Inferior parietal cortex (tissue), 1 donor: Measurements from ENCODE around the gene CDH23.

Experiments used
- DNase-seq: peaks from one replicate; pipeline ENCODE4 v3.0.0-alpha.2; 2016; ENCODE audit errors: extremely low spot score

The CDH23 gene

DNA sequence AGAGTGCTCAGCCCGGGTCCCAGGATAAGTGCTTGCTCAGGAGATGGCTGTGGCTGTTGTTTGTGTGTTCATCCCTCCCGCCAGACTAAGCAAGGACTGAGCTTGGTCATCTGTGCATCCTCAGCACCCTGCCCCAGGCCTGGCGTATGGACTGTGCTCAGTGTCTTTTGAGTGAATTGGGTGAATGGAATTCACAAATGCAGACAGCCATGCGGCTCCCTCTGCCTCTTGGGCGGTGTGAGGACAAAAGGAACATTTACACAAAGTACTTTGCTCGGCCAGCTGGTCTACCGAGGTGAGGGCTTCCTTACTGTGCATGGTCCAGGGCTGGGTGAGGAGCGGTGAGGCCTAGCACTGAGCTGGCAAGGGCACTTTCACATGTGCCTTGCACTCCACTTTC, 120.2 kb downstream of the CDH23 start:
- no peak for DNase-seq

DNA sequence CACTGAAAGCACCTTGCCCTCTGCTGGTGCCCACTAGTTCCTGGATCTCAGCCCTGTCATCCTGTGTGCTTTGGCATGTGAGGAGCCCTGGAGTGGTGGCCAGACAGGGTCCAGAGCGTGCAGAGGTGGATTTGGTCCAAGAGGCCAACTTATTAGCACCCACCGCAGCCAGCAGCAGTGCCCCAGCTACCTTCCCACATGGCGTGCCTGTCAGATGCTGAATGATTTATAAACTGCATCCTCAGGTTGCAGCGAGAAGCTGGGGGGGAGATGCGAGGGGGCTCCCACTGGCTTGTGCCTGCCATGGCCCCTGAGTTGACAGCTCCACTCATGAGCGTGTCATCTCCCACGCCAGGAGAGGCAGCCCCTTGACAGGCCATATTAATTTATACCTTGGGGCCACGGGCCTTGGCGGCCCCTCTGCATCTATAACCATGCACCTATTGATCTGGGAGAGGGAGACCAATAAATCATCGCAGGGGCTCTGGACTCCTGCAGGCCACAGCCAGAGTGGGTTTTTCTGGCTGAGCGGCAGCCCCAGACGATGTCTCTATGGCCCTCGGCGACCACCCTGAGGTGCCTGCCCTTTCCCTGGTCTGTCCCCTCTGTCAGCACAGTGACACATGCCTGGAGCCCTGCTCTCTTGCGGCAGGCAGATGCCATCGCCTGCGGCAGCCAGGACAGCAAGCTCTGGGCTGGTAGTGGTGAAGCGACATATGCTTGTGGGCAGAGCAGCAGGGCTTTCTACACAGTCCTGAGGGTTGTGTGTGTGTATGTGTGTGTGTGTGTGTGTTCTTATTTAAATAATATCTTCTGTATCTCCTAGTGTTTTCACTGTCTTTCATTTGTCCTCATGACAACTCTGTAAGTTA, 120.8 kb downstream of the CDH23 start:
- DNase-seq: no peak

DNA sequence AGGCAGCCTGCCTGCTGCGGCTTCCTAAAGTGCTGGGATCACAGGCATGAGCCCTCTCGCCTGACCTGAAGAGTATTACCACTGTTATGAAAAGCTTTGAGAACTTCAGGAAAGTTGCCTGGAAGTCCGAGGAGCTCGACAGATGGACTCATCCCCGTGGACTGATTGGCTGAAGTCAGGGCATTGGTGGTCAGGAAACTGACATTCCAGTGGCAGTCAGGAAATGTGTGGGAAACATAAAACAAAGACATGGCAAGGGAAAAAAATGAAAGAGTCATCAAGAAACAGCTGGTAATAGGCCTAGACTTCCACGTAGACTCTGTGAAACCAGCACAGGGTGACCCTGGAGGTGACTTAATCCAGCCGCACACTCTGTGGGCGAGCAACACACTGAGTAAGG, 123.3 kb downstream of the CDH23 start:
- DNase-seq: no peak

DNA sequence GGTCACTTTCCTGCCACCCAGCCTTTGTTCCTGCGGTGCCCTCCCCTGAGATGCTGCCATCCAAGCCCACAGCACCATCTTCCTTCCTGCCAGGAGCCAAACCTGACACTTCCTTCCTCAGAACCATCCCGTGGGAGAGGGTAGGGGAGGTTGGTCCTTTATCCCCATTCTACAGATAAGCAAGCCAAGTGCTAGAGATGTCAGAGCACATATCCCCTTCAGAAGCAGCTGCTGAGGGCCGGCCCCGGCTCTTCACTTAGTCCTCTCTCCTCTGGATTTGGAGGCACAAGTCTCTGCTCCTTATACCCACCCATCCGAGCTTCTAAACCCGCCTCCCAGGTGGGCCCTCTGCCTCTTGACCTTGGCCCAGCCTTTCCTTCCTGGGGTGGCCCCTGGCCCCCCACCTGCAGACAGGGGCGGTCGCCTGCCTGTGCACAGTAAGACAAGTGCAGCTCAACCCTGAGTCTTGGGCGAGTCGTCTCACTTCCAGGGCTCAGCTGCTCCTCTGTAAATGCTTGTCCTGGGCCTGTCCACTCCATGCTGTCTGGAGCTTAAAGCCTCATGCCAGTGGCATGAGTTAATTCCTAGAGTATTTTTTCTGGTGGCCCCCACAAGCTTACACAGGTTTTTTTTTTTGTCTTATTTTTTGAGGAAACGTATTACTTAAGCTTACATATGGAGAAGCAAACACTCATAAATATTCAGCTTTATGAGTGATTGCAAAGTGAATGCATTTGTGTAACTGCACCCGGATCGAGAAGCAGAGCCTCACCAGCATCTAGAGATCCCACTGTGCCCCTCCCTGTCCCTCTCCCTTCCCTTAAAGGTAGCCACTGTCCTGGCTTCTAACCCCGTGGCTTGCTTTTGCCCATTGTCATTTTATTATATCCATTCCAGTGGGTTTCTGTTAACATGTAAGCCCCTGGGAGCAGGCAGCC, 125.1 kb downstream of the CDH23 start:
- no peak for DNase-seq

DNA sequence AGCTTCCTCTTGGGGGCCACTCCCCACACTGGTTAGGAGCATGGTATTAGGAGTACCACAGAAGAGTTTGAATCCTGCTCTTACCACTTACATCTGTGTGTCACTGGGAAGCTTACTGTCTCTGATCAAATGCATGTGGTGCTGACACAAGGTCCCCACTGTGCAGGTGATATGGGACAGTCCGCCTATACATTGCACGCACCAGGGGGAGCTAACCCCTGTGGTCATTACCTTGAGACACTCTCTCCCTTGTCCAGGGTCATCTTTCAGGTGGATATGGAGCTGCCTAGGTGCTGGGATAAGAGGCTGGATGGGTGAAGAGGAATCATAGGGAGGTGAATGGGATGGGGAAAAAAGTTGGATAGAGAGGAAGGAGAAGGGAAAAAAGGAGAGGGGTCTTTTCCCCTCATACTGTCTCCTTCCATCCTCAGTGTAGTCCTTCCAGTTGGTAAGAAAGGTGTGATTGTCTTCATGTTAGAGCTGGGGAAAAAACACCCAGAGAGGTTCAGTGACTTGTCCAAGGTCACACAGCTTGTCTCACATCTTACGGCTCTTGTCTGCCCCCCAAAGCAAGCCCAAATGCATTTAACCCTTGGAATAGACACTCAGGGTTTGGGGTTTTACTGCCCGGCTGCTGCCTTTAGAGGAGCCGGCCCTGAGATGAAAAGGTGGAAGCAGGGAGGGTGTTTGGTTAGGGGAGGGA, 125.9 kb downstream of the CDH23 start:
- no peak for DNase-seq

DNA sequence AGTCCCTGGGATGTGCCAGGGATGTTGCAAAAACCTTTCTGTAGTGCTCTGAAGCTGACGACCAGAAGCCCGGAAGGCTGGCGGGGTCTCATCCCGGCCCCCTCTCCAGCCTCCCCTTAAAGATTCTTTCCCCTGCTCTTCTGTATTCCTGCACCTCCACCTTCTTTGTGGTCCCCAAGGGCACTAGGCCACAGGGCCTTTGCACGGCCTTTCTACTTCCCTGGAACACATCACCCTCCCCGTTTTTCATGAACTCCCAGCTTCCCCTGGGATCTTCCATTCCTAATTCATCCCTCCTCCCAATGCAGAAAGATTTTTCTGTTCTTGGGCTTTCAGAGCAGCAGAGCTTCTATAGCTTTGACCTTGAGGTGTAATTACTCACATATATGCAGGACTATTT, 127.0 kb downstream of the CDH23 start:
- DNase-seq: no peak

DNA sequence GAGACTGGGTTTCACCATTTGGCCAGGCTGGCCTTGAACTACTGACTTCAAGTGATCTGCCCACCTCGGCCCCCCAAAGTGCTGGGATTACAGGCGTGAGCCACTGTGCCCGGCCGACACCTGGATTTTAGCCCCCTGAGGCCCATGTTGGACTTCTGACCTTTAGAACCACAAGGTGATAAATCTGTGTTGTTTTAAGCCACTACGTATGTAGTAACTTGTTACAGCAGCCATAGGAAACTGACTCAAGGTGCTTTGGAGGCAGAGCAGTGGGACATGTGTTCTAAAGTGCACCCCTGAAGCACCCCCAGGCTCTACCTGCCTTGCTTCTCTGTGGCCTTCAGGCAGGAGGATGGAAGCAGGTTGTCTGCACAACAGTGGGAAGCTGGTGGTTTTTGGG, 128.4 kb downstream of the CDH23 start:
- DNase-seq: no peak

DNA sequence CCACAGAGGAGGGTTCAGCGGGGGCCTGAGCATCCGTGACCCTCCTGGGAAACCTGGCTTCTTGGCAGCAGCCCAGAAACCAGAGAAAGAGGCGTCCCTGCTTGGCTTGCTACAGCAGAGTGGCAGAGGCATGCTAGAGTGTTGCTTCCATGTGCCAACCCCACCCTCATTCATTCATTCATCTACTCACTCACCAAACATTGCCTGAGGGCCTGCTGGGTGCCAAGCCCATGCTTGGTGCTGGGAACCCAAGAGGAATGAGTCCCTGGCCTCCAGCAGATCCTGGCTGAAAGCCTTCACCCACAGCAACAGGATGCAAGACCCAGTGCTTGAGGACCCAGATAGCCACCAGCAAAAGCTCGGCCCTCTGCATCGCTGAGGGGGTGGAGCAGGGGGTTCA, 129.0 kb downstream of the CDH23 start:
- DNase-seq: no peak

DNA sequence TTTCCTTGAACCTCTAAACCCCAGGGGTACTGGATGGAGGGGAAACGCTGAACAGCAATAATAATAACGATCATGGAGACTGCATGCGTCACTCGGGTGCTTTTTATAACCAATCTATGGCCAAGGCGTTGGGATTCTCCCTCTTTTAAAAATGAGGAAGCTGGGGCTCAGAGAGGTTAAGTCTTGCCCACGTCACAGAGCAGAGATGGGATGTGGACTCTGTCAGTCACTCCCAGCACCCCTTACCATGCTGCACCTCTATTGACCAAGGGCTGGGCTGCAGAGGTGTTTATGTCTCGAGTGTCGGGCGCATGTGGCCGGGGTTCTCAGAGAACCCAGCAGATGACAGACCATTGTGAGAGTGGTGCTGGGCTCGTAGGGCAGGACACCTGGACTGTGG, 129.9 kb downstream of the CDH23 start:
- no peak for DNase-seq

DNA sequence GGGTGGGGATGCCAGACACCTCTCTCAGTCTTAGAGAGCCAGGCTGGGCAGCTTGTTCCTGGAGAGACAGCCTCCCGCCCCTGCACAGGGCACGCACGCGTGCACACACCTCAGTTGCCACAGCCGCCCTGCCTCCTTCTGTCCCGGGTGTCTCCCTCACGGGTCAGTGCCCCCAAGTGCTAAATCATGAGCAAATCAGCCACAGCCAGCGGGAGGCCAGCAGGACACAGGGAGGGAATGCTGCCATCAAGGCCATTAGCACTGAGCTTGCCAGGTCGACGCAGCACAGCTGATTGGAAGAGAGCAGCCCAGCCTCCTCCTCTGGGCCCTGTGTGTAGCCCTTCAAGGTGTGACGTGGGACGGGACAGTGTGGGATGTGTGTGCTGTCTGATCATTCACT, 130.4 kb downstream of the CDH23 start:
- no peak for DNase-seq

DNA sequence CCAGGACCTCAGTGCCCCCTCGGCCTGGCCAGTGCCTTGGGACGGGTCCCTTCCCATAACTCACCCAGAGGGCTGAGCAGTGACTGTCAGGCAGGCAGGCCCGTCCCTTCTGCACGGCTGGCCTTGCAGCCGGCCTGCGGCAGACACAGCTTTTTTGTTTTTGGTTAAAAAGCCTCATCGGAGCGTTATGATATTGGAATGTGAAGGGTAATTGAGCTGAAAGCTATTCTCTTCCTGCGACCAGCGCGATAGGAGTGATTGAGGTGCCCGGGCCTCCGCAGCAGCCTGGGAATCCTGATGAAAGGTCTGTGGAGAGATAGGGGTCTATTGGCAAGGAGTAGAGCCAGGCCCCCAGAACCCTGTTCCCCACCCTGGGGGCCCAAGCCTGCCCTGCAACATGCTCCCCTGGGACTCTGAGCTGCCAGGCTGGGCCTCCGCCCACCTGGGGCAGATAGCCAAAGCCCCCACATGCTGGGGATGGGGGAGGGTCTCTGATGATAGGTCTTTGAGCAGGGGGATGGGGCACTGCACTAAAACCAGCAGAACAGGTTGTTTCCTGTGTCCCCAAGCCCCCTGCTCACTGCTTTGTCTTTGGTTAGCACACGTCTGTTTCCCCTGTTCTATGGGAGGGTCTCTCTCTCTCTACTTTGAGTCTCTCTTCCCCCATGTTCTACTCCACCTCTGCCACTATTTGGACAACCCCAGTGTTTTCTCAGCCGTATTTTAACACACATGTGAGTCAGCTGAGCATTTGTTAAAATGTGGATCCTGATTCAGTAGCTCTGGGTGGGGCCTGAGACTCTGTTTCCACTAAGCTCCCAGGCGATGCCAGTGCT, 131.9 kb downstream of the CDH23 start:
- DNase-seq: no peak

DNA sequence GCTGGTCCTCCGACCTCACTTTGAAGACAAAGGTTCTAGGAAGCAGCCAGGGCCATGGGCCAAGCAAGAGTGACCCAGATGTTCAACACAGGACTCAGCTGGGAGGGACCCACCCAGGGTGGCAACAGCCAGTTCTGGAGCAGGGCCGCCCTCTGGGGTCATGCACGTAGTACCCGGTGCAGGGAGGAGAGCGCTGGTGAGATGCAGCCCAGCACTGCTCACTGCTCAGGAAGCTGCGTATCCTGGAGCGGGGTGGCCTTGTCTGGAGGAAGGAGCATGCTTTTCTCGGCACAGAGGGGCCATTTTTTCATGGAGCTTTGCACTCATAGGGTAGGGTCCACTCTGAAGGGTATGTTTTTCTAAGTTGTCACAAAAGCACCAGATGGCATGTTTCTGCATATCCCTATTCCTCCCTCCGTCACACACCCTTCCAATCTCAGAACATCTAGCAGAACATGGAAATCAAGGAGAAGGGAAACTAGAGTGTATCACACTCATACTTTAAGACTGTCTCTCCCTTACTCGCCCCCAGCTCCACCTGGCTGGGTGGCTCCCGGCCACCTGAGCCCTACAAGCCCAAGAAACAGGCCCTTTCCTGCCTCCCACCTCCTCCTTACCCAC, 132.6 kb downstream of the CDH23 start:
- DNase-seq: no peak

DNA sequence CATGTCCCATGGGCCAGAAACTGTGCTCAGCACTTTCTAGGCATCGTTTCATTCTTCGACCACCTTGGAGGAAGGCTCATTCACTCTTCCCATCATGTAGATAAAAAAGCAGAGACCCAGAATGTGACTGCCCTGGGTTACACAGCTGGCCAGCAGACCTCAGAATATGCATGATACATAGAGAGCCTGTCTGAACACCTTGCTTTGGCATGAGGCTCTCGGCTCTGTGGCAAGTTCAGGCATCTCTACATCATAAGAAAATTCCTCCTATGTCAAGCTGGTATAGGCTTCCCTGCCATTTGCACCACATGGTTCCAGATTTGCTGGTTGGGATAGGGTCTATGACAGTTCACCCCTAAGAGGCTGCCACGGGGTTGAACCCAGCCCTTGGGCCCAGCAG, 134.1 kb downstream of the CDH23 start:
- DNase-seq: no peak

DNA sequence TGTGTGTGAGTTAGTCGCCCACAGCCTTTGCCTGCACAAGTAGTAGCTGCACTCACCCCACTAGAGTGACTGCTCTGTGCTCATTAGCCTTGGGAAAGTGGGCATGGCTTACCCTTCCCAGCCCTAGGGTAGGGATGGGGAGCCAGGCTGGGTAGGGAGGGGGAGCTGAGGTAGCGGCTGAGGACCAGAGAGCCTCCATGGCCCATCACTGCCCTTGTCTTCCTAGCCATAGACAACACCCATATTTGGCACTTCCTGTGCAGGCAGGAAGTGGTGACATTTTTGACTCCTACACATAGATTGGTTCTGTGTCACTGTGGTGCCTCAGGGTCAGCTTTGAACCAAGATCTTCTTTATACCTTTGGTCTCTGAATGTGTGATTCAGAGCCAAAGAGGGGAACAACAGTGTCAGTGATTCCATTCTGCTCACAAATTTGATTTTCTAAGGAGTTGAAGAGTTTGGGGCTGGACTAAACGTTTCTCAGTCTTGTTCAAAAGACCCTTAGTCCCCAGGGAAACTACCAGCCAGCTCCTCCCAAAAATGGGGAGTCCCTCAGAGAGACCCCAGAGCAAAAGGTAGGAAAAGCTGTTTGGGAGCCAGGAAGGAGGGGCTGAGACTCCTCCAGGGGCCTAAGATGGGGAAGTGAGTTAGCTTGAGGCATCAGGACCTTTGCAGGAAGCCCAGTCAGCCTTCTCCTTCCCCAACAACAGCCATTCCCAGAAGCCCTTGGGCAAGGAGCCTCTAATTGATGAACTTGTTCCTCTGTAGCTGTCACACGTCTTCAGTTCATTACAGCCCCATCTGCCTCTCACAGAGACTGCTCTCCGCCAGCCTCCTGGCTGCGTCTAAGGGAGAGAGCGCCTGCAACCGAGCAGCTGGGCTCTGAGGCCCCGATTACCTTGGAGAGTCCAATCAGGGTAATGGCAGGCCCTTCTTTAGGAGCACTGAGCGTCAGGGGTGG, 135.0 kb downstream of the CDH23 start:
- DNase-seq: no peak

DNA sequence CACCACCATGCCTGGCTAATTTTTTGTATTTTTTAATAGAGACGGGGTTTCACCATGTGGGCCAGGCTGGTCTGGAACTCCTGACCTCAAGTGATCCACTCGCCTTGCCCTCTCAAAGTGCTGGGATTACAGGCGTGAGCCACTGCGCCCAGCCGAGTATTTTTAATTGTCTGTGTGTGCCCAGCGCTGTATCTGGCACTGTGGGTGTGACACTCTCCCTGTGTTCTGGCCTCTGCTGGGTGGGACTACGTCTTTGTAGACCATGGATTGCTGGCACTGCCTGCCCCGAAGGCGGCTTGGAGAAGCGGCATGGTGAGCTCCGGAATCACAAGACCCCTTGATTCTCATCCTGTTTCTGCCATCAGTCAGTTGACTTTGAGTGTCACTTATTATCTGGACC, 136.2 kb downstream of the CDH23 start:
- DNase-seq: no peak

DNA sequence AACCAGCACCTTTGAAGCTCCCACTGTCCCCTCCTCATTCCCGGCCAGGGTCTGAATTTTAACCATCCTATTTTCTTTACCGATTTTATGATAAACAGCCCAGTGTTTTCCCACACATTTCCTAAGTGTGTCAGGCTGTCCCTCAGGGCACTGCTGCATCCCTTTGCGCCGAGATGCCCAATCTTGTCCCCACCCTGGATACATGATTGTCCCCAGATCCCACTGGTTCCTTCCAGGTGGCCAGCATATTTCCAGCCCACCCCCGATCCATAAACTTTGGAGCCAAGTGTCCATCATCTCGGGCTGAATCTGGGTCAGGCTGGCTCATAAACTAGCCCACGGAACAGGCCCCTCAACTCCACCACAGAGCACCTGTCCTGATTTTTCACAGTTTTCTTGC, 137.2 kb downstream of the CDH23 start:
- no peak for DNase-seq

DNA sequence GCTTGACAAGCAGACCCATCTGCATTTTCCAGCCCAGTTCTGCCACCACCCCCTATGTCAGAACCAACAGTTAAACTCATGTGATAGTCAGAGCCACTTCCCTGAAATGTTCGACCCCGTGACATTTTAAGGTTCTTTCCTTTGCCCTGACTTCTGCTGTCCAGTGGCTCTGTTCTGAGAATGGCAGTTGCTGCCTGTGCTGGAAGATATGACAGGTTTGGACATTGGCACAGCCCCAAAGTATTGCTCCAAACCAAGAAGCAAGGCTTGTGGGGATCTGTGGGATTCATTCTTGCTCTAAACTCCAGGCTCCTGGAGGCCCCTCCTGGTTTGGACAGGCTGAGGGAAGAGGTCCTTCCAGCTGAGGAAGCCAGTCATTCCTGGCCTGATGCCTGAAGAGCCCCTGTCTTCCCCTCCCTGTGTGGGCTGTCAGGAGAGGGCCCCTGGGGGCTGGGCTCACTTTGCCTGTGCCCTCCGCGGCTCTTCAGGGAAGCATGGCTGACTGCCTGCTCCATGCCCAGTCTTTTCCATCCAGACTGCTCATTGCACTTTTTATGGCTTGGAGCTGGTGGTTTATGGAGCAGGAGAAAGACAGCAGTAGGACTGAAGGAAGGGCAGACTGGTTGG, 138.0 kb downstream of the CDH23 start:
- DNase-seq: no peak

DNA sequence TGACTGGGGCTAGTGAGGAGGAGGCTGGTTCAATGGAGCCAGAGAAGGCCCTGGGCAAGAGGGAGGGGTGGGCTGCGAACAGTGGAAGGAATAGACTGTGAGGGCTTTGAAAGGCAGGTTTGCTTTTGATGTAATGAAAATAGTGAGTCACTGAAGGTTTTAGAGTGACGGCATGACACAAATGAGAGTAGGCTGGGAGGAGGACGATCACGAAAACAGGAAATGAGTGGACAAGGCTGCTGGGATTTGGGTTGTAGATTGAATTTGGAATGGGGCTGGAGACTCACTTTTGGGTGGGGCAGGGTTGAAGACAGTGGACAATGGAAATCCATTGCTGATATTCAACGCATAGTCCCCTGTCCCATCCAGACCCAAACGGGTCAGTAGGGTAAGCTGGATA, 139.6 kb downstream of the CDH23 start:
- no peak for DNase-seq

DNA sequence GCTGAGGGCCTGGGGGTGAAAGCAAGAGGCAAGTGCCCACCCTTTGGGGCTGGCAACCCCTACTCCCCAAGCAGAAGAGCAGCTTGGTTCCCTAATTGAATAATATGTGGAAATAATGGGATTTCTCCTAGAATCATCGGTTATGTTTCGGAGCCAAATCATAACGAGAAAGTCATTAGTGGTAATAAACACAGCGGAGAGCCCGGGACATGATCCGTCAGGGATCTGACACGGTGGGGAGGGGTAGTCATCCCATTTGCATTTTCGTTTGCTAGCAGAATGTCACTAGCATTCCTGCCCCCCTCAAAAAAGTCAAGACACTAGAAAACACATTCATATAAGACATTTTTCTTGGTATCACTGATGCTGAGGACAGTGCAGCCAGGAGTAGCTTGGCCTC, 140.4 kb downstream of the CDH23 start:
- no peak for DNase-seq
